ENCODE data around the gene ARL3.

Gene ARL3

GRCh38 chr10:102678842-102679289 is 35.3 kb downstream of the ARL3 start:
- peak; percentile 98 for TF ChIP-seq CTCF (IDR thresholded peaks at IDR 0.05; ENCODE audit: low read depth, low read length)
- Histone ChIP-seq H3K27me3 (ENCODE audit: insufficient read depth, low read depth, severe bottlenecking) (no peaks in the 10 kb centered on the region), H3K27ac (peak overlapping the region; percentile 77), H3K4me3 (ENCODE audit: low read depth, low read length) (no peak overlapping the region), H3K9me3 (ENCODE audit: severe bottlenecking) (no peaks in the 10 kb centered on the region), H3K36me3 (peaks cover 23% of the 10 kb centered on the region)
- DNase-seq, result peak; percentile 90

GRCh38 chr10:102678068-102678400 is 36.2 kb downstream of the ARL3 start:
- no peaks in the 10 kb centered on the region for H3K9me3 ChIP-seq (ENCODE audit: severe bottlenecking)
- H3K27me3 ChIP-seq (ENCODE audit: insufficient read depth, low read depth, severe bottlenecking), result no peaks in the 10 kb centered on the region
- DNase-seq, result no peak
- H3K36me3 ChIP-seq, result peaks cover 23% of the 10 kb centered on the region
- TF ChIP-seq CTCF (IDR thresholded peaks at IDR 0.05; ENCODE audit: low read depth, low read length), result no peak
- peak overlapping the region; percentile 80 for H3K27ac ChIP-seq
- no peak overlapping the region for H3K4me3 ChIP-seq (ENCODE audit: low read depth, low read length)

GRCh38 chr10:102677331-102678067 is 36.7 kb downstream of the ARL3 start:
- DNase-seq, result no peak
- H3K27ac ChIP-seq, result peak overlapping the region; percentile 80
- no peak overlapping the region for H3K4me3 ChIP-seq (ENCODE audit: low read depth, low read length)
- peaks cover 21% of the 10 kb centered on the region for H3K36me3 ChIP-seq
- no peak for TF ChIP-seq CTCF (IDR thresholded peaks at IDR 0.05; ENCODE audit: low read depth, low read length)
- no peaks in the 10 kb centered on the region for H3K27me3 ChIP-seq (ENCODE audit: insufficient read depth, low read depth, severe bottlenecking)
- no peaks in the 10 kb centered on the region for H3K9me3 ChIP-seq (ENCODE audit: severe bottlenecking)

GRCh38 chr10:102676534-102677315 is 37.5 kb downstream of the ARL3 start:
- no peak for TF ChIP-seq CTCF (IDR thresholded peaks at IDR 0.05; ENCODE audit: low read depth, low read length)
- Histone ChIP-seq H3K9me3 (ENCODE audit: severe bottlenecking) (no peaks in the 10 kb centered on the region), H3K36me3 (peaks cover 14% of the 10 kb centered on the region), H3K27me3 (ENCODE audit: insufficient read depth, low read depth, severe bottlenecking) (no peaks in the 10 kb centered on the region), H3K4me3 (ENCODE audit: low read depth, low read length) (no peak overlapping the region; the same call in 1 of the 2 replicates), H3K27ac (peak overlapping the region; percentile 80)
- no peak for DNase-seq

GRCh38 chr10:102675666-102676533 is 38.3 kb downstream of the ARL3 start:
- Histone ChIP-seq H3K9me3 (ENCODE audit: severe bottlenecking) (no peaks in the 10 kb centered on the region), H3K27ac (peak overlapping the region; percentile 80), H3K4me3 (ENCODE audit: low read depth, low read length) (peak overlapping the region; percentile 4), H3K36me3 (peaks cover 10% of the 10 kb centered on the region), H3K27me3 (ENCODE audit: insufficient read depth, low read depth, severe bottlenecking) (no peaks in the 10 kb centered on the region)
- no peak for TF ChIP-seq CTCF (IDR thresholded peaks at IDR 0.05; ENCODE audit: low read depth, low read length)
- peak; percentile 67 for DNase-seq

Measured in WERI-Rb-1 (cell line).